Measurements from ENCODE around the gene HMX1. TPM values are rescaled to one million over a fixed set of nuclear protein-coding genes. Genes with fewer than 3 reads are reported as not detected.

Gene HMX1
- total RNA-seq, 1 experiment from 2014 or later, result 2.0 TPM

DNA sequence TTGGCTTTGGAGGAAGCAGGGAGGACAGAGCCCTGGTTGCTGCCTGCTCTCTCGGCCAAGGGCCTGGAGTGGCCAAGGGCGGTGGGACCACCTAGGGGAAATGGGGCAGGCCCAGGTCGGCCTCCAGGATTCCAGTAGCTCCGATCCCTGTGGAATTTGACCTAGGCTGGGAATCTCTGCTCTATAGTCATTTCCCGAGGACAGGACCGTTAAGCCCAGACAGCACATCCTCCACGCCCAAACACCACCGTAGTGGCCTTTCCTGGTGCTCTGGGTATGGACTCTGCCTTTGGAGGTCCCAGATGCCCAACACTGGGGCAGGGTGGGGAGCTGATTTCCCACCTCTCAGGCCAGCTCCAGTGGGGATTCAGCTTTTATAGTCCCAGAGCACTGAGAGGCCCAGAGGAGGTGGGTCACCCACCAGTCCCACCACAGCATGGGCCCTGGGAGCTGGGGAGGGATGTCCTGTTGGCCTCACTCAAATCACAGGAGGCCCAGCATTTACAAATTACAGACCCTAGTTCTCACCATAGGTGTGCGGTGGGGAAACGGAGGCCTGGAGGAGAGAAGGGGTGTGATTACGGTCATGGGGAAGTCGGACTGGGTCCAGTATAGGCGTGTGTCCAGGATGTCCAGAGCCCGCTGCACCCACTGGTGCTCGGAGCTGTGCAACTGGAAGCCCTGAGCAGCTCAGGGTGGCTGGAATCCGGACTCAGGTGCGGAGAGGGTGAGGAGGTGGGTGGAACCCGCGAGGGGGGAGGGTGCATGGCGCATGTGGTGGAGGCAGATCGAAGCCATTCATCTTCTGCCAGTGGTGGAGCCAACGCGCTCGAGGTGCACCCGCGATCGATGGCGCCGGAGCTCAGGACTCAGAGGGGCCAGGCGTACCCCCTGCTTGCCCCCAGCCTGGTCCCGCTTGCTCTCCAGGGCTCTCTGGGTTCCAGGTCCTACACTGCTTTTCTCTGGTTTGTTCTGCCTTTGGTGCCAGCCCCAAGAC is 7.7 kb downstream of the HMX1 start:
- Histone ChIP-seq H3K27me3 (ENCODE audit: control insufficient read depth, insufficient read depth, low read length) (peaks cover 99% of the 10 kb centered on the region), H3K36me3 (replicated peaks; ENCODE audit: control insufficient read depth, insufficient read depth, low read length) (no peaks in the 10 kb centered on the region)
- peak; percentile 70 for DNase-seq

DNA sequence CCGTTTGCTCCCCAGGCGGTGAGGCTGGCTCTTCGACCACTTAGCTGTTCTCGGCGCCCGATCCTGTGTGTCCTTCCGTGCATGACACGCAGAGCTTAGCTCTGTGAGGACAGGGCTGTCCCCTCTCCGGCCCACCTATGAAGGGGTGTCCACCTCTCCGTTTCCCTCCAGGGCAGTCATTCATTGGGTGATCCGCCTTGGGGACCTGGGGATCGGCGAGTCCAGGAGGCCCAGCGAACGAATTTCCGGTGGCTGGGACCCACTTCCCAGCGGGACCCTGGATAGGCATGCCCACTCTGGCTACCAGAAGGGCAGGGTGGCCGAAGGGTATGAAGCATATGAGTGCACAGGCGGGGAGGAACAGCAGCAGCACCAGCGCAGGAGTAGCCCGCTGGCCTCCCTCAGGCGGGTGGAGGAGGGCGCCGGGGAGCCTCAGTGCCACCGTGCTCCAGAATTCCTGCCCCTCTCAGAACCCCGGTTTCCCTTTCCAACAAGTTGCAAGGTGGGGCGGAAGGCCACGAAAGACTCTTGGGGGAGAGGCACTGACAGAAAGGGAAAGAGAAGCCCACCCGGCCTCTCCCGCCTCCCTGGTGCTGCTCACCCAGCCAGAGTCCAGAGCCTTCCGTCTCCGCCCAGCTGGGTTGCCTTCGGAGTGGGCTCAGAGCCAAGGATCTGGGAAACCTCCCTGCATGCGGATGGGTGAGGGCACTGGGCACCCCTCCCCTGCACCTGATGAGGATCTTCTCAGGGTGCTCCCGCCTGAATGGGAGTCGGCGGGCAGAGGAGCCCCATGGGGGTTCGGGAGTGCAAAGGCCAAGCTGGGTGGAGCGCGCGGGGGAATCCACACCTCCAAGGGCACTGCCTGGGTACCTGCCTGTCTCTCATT is 8.6 kb downstream of the HMX1 start:
- peaks cover 99% of the 10 kb centered on the region for H3K27me3 ChIP-seq (ENCODE audit: control insufficient read depth, insufficient read depth, low read length)
- H3K4me3 ChIP-seq (ENCODE audit: insufficient read depth, low read depth, low read length), result no peak overlapping the region
- DNase-seq, result peak; percentile 71
- no peaks in the 10 kb centered on the region for H3K36me3 ChIP-seq (replicated peaks; ENCODE audit: control insufficient read depth, insufficient read depth, low read length)

More for the DNA sequence above, 7.7 kb downstream of the HMX1 start:
- no peak overlapping the region for H3K4me3 ChIP-seq (ENCODE audit: insufficient read depth, low read depth, low read length)

- H3K27me3 ChIP-seq (ENCODE audit: control insufficient read depth, insufficient read depth, low read length), result peaks cover 99% of the 10 kb centered on the region
- H3K36me3 ChIP-seq (replicated peaks; ENCODE audit: control insufficient read depth, insufficient read depth, low read length), result no peaks in the 10 kb centered on the region
- no peak for DNase-seq
- H3K4me3 ChIP-seq (ENCODE audit: insufficient read depth, low read depth, low read length), result no peak overlapping the region
These were observed 9.3 kb downstream of the HMX1 start for GRCh38 chr4:8862334-8862733.

- peaks cover 99% of the 10 kb centered on the region for H3K27me3 ChIP-seq (ENCODE audit: control insufficient read depth, insufficient read depth, low read length)
- peak; percentile 90 for DNase-seq
- H3K4me3 ChIP-seq (ENCODE audit: insufficient read depth, low read depth, low read length), result peak overlapping the region; percentile 42
- H3K36me3 ChIP-seq (replicated peaks; ENCODE audit: control insufficient read depth, insufficient read depth, low read length), result no peaks in the 10 kb centered on the region
These were observed 9.9 kb downstream of the HMX1 start for GRCh38 chr4:8861576-8862295.

DNA sequence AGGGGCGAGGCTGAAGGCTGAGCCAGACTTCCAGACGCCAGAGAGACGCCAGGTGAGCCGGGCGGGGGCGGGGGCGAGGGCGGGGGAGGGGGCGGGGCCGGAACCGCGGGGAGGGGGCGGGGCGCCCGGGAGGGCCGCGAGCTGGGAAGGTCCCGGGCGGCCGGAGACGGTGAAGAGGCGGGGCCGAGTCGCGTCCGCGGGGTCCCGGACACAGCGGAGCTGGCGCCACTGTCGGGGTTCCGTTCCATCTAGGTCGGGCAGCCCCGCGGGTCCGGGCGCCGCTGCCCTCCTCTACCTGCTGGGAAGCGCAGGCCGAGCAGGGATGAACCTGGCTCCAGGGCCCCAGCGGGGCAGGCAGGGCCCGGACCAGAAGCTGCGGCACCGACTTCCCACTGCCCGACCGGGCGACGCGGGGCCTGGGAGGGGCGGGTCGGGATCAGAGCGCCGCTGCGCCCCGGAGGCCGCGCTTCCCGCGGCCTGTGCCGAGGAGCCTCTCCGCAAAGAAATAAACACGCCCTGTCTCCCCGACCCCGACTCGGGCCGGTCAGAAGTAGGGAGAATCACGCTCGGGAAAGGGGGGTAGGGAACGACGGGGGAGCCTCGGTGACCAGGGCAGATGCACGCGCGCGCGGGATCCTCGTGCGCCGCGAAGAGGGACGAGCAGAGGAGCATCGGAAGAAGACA is 10.6 kb downstream of the HMX1 start:
- Histone ChIP-seq H3K27me3 (ENCODE audit: control insufficient read depth, insufficient read depth, low read length) (peaks cover 99% of the 10 kb centered on the region), H3K36me3 (replicated peaks; ENCODE audit: control insufficient read depth, insufficient read depth, low read length) (no peaks in the 10 kb centered on the region), H3K4me3 (ENCODE audit: insufficient read depth, low read depth, low read length) (peak overlapping the region; percentile 42)
- DNase-seq, result peak; percentile 98

DNA sequence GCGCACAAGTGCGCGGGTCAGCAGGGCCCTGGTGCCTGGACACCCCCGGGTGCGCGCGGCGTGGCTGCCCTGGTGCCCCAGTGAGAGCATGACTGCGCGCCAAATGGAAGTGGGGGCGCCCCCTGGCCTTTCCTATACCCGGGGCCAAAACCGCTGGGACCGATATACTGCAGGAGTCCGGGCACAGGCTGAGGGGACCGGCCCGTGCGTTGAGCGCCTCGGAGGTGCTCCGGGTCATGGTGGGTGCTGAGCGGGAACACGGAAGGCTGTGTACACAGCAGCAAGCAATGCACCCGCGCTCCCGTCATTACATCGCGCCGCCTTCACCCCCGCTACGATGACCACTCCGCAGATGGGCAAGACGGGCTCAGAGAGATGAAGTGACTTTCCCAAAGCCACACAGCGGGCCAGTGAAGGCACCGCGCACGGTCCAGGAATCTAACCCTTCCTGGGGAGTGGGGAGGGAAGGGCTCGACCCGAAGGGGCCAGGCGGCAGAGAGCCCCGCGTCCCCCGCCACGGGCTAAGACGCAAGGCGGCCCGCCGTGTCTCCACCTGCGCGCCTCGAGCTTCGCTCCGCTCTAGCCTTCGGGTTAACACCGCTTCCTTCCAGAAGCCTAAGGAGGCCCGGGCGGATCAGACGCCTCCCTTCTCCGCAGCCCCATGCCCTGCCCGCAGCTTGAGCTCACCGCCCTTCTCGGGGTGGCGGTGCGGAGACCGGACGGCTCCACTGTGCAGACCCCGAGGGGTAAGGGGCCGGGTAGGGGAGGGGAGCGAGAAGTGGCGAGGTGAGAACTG is 11.3 kb downstream of the HMX1 start:
- peak overlapping the region; percentile 10 for H3K4me3 ChIP-seq (ENCODE audit: insufficient read depth, low read depth, low read length)
- peak; percentile 78 for DNase-seq
- H3K27me3 ChIP-seq (ENCODE audit: control insufficient read depth, insufficient read depth, low read length), result peaks cover 99% of the 10 kb centered on the region
- no peaks in the 10 kb centered on the region for H3K36me3 ChIP-seq (replicated peaks; ENCODE audit: control insufficient read depth, insufficient read depth, low read length)

GRCh38 chr4:8859550-8860095 is 12.0 kb downstream of the HMX1 start:
- DNase-seq, result peak; percentile 68
- H3K27me3 ChIP-seq (ENCODE audit: control insufficient read depth, insufficient read depth, low read length), result peaks cover 99% of the 10 kb centered on the region
- no peaks in the 10 kb centered on the region for H3K36me3 ChIP-seq (replicated peaks; ENCODE audit: control insufficient read depth, insufficient read depth, low read length)
- no peak overlapping the region for H3K4me3 ChIP-seq (ENCODE audit: insufficient read depth, low read depth, low read length)

GRCh38 chr4:8858701-8859210 is 12.9 kb downstream of the HMX1 start:
- Histone ChIP-seq H3K27me3 (ENCODE audit: control insufficient read depth, insufficient read depth, low read length) (peaks cover 97% of the 10 kb centered on the region), H3K4me3 (ENCODE audit: insufficient read depth, low read depth, low read length) (no peak overlapping the region), H3K36me3 (replicated peaks; ENCODE audit: control insufficient read depth, insufficient read depth, low read length) (no peaks in the 10 kb centered on the region)
- no peak for DNase-seq

GRCh38 chr4:8857766-8858700 is 13.6 kb downstream of the HMX1 start:
- H3K4me3 ChIP-seq (ENCODE audit: insufficient read depth, low read depth, low read length), result peak overlapping the region; percentile 28
- peaks cover 90% of the 10 kb centered on the region for H3K27me3 ChIP-seq (ENCODE audit: control insufficient read depth, insufficient read depth, low read length)
- no peaks in the 10 kb centered on the region for H3K36me3 ChIP-seq (replicated peaks; ENCODE audit: control insufficient read depth, insufficient read depth, low read length)
- DNase-seq, result peak; percentile 78

DNA sequence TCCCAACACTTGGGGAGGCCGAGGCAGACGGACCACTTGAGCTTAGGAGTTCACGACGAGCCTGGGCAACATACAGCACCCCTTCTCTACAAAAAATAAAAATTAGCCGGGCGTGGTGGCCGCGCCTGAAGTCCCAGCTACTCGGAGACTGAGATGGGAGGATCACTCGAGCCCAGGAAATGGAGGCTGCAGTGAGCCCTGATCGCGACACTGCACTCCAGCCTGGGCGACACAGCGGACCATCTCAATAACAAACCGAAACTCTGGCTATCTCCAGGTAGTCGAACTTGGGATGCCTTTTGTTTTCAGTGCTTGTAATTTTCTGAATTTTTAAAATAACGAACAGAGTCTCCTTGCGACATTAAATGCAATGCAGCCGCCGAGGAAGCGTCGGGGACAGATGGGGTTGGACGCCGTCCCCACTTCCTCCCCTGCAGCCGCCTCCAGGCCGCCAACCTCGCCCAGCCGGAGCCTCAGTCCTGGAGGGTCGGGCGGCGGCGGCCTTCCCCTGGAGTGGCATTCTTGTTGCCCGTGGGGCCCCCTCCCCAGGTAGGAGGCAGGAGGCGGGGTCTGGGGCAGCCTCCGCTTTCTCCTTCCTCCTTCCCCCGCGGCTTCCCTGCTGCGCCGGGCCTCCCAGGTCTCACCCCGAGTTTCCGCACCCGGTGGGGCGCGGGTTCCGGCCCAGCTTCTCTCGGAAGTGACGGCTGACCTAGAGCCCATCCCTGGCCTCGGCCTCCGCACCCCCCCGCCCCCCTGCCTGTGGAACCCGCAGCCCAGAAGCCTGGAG is 14.6 kb downstream of the HMX1 start:
- Histone ChIP-seq H3K36me3 (replicated peaks; ENCODE audit: control insufficient read depth, insufficient read depth, low read length) (no peaks in the 10 kb centered on the region), H3K4me3 (ENCODE audit: insufficient read depth, low read depth, low read length) (peak overlapping the region; percentile 28), H3K27me3 (ENCODE audit: control insufficient read depth, insufficient read depth, low read length) (peaks cover 82% of the 10 kb centered on the region)
- peak; percentile 82 for DNase-seq

DNA sequence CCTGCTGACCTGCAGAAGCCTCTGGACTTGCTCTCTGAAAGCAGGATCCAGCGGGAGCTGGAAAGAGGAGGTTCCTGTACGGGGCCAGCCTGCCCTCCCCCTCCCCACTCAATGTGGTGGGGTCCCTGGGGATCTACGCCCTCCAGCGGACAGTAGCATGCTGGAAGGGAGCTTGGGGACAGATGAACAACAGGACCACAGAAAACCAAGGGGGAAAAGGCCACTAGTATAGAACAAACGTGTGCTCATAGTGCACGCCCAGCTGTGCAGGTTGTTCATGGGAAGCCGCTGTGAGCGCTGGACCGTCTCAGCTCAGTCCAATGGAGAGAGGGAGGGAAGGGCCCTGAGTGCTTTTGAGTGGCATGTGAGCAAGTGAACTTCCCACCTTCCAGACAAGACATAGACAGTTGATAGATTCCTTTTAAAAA is 15.8 kb downstream of the HMX1 start:
- Histone ChIP-seq H3K36me3 (replicated peaks; ENCODE audit: control insufficient read depth, insufficient read depth, low read length) (no peaks in the 10 kb centered on the region), H3K27me3 (ENCODE audit: control insufficient read depth, insufficient read depth, low read length) (peaks cover 70% of the 10 kb centered on the region), H3K4me3 (ENCODE audit: insufficient read depth, low read depth, low read length) (no peak overlapping the region)
- DNase-seq, result peak; percentile 93

Measured in H7 (cell line).